ENCODE measurements around the gene CALB2. TPM values are rescaled to one million over a fixed set of nuclear protein-coding genes. Genes with fewer than 3 reads are reported as not detected.

Gene CALB2
- total RNA-seq, 1 experiment from 2014 or later = 62.7 TPM

DNA sequence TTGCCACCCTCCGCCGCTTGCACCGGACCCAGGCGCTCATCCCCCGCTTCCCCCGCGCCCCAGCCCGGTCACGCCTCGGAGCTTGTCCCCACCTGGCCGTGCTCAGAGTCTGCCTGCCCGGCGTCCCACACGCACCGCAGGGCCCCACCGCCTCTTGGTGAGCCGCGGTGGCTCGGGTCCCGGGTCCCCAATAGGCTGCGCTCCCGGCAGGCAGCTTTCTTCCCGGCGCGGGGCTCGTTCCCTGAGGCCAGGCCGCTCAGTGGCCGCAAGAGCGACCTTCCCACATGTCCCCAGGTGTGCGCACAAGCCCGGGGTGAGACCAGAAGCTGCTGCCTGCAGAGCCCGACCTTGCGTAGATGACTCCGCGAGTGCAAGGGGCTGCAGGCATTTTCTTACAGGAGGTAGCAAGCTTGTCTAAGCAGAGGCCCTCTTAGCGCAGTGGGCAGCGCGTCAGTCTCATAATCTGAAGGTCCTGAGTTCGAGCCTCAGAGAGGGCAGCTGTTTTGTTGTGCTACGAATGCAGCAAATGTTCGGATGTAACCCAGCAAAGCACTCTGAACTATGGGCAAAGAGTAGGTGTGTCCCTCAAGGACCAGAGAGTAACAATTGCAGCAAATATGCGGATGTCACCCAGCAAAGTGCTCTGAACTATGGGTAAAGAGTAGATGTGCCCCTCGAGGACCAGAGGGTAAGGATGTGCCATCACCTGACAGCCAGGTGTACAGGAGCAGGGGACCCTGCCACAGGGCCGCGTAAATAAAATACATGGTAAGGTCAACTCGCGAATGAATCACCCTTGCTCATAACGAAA, 67.8 kb downstream of the CALB2 start:
- DNase-seq (ENCODE audit: low spot score) = no peak

DNA sequence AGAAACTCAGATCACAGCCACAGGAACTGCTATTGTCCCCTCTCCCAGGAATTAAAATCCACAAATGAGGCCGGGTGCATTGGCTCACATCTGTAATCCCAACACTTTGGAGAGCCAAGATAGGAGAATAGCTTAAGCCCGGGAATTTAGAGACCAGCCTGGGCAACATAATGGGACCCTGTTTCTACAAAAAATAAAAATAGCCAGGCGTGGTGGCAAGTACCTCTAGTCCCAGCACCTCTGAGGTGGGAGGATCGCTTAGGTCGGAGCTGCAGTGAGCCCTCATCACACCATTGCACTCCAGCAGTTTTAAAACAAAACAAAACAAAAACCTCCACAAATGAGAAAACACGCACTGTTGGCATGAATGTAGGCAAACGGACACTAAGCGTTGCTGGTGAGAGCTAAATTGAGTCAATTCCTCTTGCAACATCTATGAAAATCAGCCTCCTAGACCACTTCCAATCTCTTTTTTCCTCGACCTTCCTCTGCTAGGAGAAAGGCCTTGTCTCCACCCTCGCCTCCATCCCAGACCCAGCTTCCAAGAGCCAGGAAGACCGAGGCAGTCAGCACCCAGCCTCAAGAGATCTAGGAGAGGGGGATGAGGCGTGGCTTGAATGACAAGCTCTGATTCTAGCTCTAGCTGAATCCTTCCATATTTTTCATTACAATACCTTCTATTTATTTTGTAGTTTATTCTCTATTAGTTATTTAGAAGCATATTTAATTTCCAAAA, 68.5 kb downstream of the CALB2 start:
- no peak for DNase-seq (ENCODE audit: low spot score)

DNA sequence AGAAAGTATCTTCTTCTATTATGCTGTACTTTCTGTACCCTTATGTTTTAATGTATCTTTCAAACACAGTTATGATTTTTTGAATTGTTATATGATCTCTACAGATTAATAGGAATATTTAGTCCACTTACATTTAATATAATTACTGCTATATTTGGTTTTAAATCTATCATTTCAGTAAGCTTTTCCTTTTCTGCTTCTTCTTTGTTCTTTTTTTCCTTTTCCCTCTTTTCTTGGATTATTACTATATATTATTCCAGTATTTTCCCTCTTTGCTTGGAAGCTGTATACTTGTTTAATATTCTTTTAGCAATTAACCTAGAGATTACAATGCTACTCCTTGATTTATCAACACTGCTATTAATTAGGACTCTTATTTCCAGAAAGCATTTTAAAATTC, 69.9 kb downstream of the CALB2 start:
- DNase-seq (ENCODE audit: low spot score) = no peak

DNA sequence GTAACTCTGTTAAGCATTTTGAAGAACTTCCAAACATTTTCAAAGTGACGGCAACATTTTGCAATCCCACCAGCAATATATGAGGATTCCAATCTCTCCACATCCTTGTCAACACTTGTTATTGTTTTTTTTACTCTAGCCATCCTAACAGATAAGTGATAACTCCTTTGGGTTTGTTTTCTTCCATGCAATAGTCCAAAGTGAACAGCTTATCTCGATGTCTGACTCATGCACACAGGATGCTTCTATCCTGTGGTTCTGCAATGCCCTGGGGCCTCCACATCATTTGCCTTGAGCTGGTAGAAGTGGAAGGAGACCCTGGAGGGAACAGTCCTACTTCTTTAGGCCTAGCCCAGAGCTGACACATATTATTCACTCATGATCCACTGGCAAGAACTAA, 70.4 kb downstream of the CALB2 start:
- no peak for DNase-seq (ENCODE audit: low spot score)

DNA sequence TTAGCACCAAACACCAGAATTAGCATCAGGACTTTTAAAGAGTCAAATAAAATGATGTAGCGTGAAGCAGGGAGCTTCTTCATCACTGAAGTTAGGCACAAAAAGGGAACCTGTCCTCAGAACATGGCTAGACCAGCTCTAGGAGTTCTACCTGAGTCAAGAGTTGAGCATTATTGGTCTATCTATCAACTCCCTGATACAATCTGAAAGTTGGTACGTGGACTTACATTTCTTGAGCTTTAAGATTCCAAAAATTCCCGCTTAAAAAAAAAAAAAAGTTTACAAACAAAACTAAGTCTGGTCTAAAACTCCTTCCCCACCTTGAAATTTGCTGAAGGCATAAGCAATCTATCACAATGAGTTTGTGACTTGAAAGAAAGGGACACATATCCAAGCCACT, 71.1 kb downstream of the CALB2 start:
- no peak for DNase-seq (ENCODE audit: low spot score)

DNA sequence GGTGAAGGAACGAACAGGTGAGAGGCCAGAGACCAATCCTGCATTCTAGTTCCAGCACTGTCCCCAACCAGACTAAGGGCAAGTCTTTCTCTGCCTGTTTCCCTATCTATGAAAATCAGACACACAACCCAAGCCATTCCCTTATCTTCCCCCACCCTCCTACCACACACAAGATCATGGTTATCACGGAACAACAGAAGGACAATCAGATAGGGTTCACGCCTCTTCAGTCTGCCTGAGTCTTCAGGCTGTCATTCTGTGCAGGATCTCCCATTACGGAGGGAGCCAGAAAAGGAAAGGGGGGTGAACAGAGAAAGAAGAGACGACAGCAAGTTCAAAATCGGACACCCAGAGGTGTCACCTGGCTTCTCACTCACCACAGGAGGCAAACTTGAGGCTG, 72.2 kb downstream of the CALB2 start:
- DNase-seq (ENCODE audit: low spot score) = no peak

DNA sequence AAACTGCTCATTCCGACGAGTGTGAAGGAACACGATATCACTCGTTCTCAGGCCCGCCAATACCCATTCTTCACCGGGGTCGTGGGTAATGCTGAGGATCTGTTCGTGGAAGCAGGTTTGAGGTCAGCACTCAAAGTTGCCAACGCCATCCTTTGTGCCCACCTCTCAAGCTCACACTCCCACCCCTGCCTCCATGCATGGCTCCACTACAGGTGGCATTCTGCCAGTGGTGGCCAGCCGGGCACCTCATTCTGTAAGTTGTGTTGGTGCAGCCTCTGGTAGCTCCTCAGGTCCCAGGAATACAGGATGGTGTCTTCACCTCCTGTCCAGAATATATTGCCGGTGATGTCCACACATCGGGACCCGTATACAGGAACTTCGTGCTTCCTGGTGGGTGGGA, 72.7 kb downstream of the CALB2 start:
- no peak for DNase-seq (ENCODE audit: low spot score)

DNA sequence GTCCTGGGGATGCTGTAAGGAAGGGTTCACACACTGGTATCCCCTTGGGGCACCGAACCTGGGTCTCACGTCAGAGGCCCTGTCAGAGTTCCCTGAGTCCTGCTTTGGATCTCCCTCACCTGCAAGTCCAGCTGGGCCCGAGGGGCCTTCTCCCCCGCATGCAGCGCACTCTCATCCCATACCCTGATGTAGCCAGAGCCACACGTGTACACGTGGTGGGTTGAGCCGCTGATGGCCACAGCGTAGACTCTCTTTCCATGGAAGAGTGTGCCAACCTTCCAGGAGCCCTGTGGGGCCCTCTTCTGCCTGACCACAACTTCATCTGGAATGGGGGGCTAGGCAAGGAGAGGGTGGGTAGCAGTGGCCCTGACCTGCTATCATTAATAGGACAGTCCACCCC, 73.5 kb downstream of the CALB2 start:
- no peak for DNase-seq (ENCODE audit: low spot score)

DNA sequence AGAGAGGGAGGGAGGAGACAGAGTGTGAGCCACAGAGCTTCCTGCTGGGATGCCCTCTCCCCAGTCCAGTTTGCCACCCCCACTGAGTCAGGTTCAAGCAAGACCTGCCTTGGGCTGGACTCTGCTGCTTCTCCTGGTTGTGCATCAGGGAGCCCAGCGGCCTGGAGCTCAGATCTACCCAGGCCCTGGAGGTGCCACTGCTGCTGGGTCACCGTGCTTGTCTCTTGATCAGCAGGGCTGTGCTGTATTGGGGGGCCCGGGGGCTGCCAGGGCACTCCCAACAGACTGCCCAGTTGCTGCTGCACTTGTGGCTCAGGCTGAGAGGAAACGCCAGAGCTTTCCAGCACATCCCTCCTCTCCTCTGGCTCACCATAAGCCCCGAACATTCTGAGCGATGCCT, 74.4 kb downstream of the CALB2 start:
- no peak for DNase-seq (ENCODE audit: low spot score)

DNA sequence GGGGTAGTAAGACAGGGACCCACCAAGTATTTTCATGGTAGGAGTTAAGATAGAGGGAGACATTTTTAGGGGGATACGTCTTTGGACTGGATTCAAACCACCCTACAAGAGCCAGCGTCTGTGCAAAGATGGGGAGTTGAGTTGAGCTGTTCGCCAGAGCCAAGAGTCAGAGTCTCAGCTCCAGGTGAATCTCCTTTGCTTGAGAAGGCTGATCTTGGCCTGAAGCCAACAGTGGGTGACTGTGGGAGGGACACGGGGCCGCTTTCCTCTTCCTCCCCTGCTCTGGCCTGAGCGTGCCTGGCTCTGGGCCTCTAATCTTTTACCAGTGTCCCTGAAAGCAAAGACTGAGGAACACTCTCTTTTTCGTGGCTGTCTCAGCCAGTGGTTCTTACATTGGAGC, 78.0 kb downstream of the CALB2 start:
- DNase-seq (ENCODE audit: low spot score) = no peak

DNA sequence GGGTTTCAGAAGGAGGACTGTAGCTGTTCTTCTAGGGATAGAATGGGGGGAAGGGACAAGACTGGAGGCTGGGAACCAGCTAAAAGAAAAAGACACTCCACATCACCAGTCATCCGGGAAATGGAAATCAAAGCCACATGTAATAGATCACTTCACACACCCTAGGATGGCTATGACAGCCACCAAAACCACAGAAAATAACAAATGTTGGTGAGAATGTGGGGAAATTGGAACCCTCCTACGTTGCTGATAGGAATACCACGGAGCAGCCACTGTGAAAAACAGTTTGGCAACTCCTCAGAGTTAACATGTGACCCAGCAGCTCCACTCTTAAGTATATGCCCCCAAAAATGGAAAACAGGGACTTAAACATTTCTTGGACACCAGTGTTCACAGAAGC, 81.0 kb downstream of the CALB2 start:
- no peak for DNase-seq (ENCODE audit: low spot score)

Other genes starting within 250 kb of the CALB2 start
- gene HYDIN, start 128.0 kb upstream of the CALB2 start, total RNA-seq (2014; rRNA removed; shearing (Covaris generic)) = 0.10 and 0.46 TPM in 2 replicates
- 40.8 and 41.6 TPM in 2 replicates for gene CMTR2, start 69.3 kb upstream of the CALB2 start, total RNA-seq (2014; rRNA removed; shearing (Covaris generic))
- gene TLE7, start 83.3 kb downstream of the CALB2 start, total RNA-seq (2014; rRNA removed; shearing (Covaris generic)) = not detected in 2 replicates
- 2.9 and 6.5 TPM in 2 replicates for gene ZNF23, start 103.5 kb downstream of the CALB2 start, total RNA-seq (2014; rRNA removed; shearing (Covaris generic))
- 2.3 and 3.5 TPM in 2 replicates for gene ZNF19, start 130.6 kb downstream of the CALB2 start, total RNA-seq (2014; rRNA removed; shearing (Covaris generic))
- gene CHST4, start 167.7 kb downstream of the CALB2 start, total RNA-seq (2014; rRNA removed; shearing (Covaris generic)) = 6.0 and 6.6 TPM in 2 replicates
- gene TAT, start 218.4 kb downstream of the CALB2 start, total RNA-seq (2014; rRNA removed; shearing (Covaris generic)) = 0.03 TPM in 1 of 2 replicates, not detected in the other